Activated CD4-positive, CD25-positive, alpha-beta regulatory T cell treated with anti-CD3 and anti-CD28 coated beads, Interleukin-2, amount 50 U/mL, for 72 hours (primary cell): Measurements from ENCODE around the gene TRUB2.
"Not testable (repeated sequence)": the region's sequence is repeated elsewhere in the genome, so short reads cannot be mapped to it uniquely, and the experiment has no call there.

Experiments
- DNase-seq: peaks from one replicate; pipeline ENCODE4 v3.0.0; 2021

TRUB2 gene

GRCh38 chr9:128297221-128297773, 24.9 kb downstream of the TRUB2 start:
- DNase-seq = no peak

GRCh38 chr9:128296340-128297220, 25.7 kb downstream of the TRUB2 start:
- no peak for DNase-seq

GRCh38 chr9:128294142-128294541, 28.1 kb downstream of the TRUB2 start:
- no peak for DNase-seq

GRCh38 chr9:128293091-128293490, 29.2 kb downstream of the TRUB2 start:
- no peak for DNase-seq

DNA sequence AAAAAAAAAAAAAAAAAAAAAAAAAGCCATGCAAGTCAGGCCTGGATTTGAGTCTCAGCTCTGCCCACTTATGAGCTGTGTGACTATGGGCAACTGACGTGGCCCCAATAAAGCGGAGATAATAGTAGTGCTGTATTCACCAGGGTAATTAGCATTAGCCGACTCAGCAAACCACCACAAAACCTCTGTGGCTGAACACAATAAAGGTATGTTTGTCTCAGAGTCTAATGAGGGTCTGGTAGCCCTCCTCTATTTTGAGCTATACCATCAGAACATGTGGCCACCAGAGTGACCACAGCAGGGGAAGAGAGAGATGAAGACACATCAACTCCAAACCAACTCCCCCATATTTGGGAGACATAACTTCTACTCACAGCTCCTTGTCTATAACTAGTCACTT, 30.2 kb downstream of the TRUB2 start:
- DNase-seq = no peak

DNA sequence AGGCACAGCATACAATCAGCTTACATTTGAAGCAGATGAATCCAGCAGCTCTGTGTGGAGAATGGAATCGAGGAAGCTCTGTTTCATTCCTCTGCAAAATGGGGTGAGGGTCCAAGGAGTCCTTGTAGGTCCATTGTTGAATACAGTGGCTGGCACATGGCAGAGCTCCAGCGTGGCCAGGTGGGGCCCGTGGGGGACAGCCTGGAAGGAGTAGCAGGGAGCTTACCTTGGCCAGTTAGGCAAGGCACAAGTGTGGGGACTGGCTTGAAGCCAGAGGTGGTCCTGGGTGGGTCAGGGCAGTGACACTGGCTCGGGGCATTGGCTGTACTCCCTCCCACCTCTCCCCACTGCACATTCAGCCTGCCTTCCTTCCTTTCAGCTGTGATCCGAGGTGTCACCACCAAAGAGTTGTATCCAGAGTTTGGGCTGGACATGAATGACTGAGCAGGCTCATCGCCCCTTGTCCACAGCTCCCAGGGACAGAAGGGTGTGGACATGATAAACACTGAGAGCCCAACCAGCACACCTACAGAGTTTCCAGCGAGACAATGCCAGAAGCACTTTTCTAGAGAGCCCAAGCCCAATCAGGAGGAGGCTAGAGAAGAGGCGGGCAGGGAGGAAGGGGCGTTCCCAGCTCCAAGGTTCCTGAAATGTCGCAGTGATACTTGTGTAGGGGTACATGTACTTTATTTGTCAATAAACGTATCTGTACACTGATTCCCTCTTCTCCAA, 33.8 kb downstream of the TRUB2 start:
- no peak for DNase-seq

- no peak for DNase-seq
Observed at GRCh38 chr9:128286440-128286839, 35.8 kb downstream of the TRUB2 start.

GRCh38 chr9:128285033-128285784, 37.0 kb downstream of the TRUB2 start:
- no peak for DNase-seq

- no peak for DNase-seq
Observed at GRCh38 chr9:128282500-128282899, 39.7 kb downstream of the TRUB2 start.

- no peak for DNase-seq
Observed at GRCh38 chr9:128280084-128280622, 42.1 kb downstream of the TRUB2 start.

- not testable (repeated sequence) for DNase-seq
Observed at GRCh38 chr9:128279088-128280073, 42.9 kb downstream of the TRUB2 start.

GRCh38 chr9:128276574-128277270, 45.5 kb downstream of the TRUB2 start:
- DNase-seq = no peak

- peak; percentile 100 for DNase-seq
Observed at GRCh38 chr9:128276008-128276573, 46.2 kb downstream of the TRUB2 start, which contains the start of gene SWI5. Gene SWI5, plus strand, starts transcription at chr9:128276276.

GRCh38 chr9:128275198-128276007, 46.8 kb downstream of the TRUB2 start, which contains the start of gene GOLGA2:
Gene GOLGA2, minus strand, starts transcription at chr9:128276007. Its CDS starts 31 bp downstream, at chr9:128275976.
- DNase-seq = peak; percentile 35

- DNase-seq = no peak
Observed at GRCh38 chr9:128274245-128274644, 48.0 kb downstream of the TRUB2 start.

DNA sequence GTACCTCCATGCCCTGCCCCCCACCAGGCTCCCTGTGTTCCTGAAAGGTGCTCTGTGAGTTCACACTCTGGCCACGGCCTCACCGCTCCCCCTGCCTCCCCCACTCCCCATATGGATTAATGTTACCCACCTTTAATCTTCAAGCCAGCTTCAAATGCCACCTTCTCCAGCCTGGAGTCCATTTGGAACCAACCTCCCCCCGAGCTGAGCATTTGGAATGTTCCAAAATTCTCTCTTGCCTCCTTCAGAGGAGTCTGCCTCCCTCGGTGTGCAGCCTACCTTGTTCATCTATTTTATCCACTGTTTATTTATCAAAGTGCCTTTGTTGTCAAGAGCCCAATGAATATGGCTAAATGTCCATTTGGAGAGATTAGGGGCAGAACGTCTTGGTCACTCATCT, 50.7 kb downstream of the TRUB2 start:
- no peak for DNase-seq

DNA sequence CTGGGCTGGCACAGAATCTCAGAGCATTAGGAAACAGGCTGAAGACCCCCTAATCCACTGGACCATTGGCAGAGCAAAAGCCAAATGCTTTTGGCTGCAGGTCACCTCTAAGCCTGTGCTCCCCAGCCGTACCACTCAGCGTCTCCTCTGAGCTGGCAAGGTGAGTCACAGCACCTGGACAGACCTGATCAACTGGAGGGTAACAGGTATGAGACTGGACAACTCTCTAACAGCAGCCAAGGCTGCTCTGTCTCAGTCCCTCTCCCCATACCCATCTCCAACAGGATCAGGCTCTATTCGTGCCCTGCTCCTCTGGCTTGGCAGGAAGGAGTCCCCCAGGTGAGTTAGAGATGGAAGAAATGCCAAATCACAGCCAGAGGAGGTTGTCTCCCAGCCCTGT, 51.1 kb downstream of the TRUB2 start:
- no peak for DNase-seq

GRCh38 chr9:128266868-128267590, 55.2 kb downstream of the TRUB2 start:
- DNase-seq = no peak
